RWPE2 (cell line): ENCODE measurements around the gene BAZ2B.

Experiments used
- ATAC-seq: fragments of 200-7000 bp; cut with Tn5 transposase; 3 replicates; pipeline ENCODE4 v1.9.1; 2021; ENCODE audit warnings: low read depth
- DNase-seq: peaks from one replicate; pipeline ENCODE4 v3.0.0-alpha.2; 2020; ENCODE audit warnings: low spot score
- H3K27ac ChIP-seq: fragments of 450-650 bp; 2 replicates; pipeline ENCODE4 v1.5.1; 2017; ENCODE audit warnings: mild to moderate bottlenecking; ENCODE audit not compliant: poor library complexity, severe bottlenecking
- H3K27me3 ChIP-seq: fragments of 250-450 bp; sonication (Bioruptor Pico); 2 replicates; pipeline ENCODE4 v1.5.1; 2021; ENCODE audit warnings: mild to moderate bottlenecking, moderate library complexity; ENCODE audit not compliant: insufficient read depth, poor library complexity, severe bottlenecking
- H3K36me3 ChIP-seq: fragments of 250-450 bp; sonication (Bioruptor Pico); 2 replicates; pipeline ENCODE4 v1.5.1; 2020; ENCODE audit warnings: low read depth, mild to moderate bottlenecking, moderate library complexity
- H3K4me1 ChIP-seq: fragments of 250-450 bp; sonication (Bioruptor Pico); 2 replicates; pipeline ENCODE4 v1.5.1; 2021; ENCODE audit warnings: mild to moderate bottlenecking, moderate library complexity; ENCODE audit not compliant: insufficient read depth, poor library complexity, severe bottlenecking
- H3K4me3 ChIP-seq: fragments of 250-450 bp; sonication (Bioruptor Pico); 2 replicates; pipeline ENCODE4 v1.5.1; 2021; ENCODE audit warnings: mild to moderate bottlenecking, moderate library complexity; ENCODE audit not compliant: severe bottlenecking
- H3K9me3 ChIP-seq: fragments of 250-450 bp; sonication (Bioruptor Pico); 2 replicates; pipeline ENCODE4 v1.5.1; 2021; ENCODE audit warnings: mild to moderate bottlenecking, moderate library complexity; ENCODE audit not compliant: severe bottlenecking
- TF ChIP-seq, protein P1 (sequence below): fragments of 450-650 bp; IDR thresholded peaks from one replicate; pipeline ENCODE4 v1.5.1; 2017; ENCODE audit warnings: mild to moderate bottlenecking, moderate library complexity; ENCODE audit not compliant: poor library complexity, severe bottlenecking

Gene BAZ2B

DNA sequence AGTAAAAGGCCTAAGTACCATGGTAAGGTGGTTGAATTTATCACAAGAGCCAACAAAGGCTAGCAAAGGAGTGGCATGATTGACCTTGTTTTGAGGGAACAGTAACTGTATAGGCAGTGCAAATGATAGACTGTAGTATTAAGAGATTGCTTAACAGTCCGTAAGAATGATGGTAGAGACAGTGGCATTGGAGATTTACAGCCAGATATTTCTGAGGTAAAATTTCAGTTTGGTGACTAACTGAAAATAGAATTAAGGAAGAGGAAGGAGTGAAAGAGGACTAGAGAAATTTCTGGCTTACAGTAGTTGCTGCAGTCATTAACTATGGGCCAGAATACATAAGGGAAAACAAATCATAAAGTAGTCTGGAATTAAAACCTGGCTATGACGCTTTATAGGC, 4.4 kb upstream of the BAZ2B start:
- Histone ChIP-seq H3K27me3 (no peaks in the 10 kb centered on the region), H3K9me3 (no peaks in the 10 kb centered on the region), H3K27ac (no peak overlapping the region), H3K4me1 (peaks cover 14% of the 10 kb centered on the region), H3K4me3 (no peak overlapping the region), H3K36me3 (no peaks in the 10 kb centered on the region)
- DNase-seq, result no peak
- no peak for ATAC-seq
- TF ChIP-seq, protein P1, sequence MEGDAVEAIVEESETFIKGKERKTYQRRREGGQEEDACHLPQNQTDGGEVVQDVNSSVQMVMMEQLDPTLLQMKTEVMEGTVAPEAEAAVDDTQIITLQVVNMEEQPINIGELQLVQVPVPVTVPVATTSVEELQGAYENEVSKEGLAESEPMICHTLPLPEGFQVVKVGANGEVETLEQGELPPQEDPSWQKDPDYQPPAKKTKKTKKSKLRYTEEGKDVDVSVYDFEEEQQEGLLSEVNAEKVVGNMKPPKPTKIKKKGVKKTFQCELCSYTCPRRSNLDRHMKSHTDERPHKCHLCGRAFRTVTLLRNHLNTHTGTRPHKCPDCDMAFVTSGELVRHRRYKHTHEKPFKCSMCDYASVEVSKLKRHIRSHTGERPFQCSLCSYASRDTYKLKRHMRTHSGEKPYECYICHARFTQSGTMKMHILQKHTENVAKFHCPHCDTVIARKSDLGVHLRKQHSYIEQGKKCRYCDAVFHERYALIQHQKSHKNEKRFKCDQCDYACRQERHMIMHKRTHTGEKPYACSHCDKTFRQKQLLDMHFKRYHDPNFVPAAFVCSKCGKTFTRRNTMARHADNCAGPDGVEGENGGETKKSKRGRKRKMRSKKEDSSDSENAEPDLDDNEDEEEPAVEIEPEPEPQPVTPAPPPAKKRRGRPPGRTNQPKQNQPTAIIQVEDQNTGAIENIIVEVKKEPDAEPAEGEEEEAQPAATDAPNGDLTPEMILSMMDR, result no peak

GRCh38 chr2:159617646-159618045, 1.3 kb upstream of the BAZ2B start:
- no peak overlapping the region for H3K4me3 ChIP-seq
- no peaks in the 10 kb centered on the region for H3K27me3 ChIP-seq
- DNase-seq (no peak), ATAC-seq (no peak)
- no peaks in the 10 kb centered on the region for H3K36me3 ChIP-seq
- H3K27ac ChIP-seq, result peak overlapping the region; percentile 96
- TF ChIP-seq, protein P1, result no peak
- H3K4me1 ChIP-seq, result peaks cover 21% of the 10 kb centered on the region
- H3K9me3 ChIP-seq, result no peaks in the 10 kb centered on the region

- no peak for DNase-seq
Measured at GRCh38 chr2:159617100-159617499, 752 bp upstream of the BAZ2B start.

DNA sequence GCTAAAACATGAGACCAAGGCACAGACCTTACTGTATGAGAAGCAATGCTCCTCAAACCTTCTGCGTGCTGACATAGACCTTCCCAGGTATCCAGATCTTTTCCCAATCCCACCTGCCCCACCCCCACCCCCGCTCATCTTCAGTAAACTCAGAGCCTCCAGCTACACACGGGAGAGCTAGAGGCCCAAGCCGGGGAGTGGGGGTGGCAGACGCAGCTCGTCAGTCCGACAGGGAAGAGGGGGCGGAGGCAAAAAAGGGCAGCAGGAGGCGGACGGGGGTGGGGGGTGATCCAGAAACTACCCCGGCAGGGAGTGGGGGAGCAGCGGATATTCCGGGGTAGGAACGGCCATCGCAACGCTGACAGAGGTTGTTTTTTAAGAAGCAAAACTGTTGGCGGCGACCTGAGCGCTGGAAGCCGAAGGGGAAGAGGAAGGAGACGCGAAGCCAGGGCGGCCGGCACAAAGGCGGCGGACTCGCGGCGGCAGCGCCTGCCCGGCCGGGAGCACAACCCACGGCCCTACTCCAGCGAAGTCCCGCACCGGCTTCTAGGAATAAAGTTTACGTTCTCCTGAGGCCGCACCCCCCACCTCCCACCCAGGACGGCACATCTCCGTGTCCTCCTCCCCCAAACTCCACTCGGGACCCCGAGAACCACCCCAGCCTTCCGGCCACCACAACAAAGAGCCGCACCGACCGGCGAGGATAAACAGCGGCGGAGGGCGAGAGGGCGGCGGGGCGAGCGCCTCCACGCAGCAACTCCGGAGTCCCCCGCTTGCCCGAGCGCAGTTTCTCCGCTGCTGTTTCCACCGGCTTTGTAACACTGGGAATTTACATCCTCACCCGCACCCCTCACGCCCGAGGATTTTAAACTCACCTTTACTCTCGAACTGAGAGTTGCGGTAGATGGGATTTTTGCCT, 722 bp downstream of the BAZ2B start:
- H3K4me3 ChIP-seq, result peak overlapping the region; percentile 55
- no peaks in the 10 kb centered on the region for H3K27me3 ChIP-seq
- H3K36me3 ChIP-seq, result no peaks in the 10 kb centered on the region
- peak overlapping the region; percentile 96 for H3K27ac ChIP-seq
- ATAC-seq, result peak; percentile 82
- TF ChIP-seq, protein P1, result no peak
- no peaks in the 10 kb centered on the region for H3K9me3 ChIP-seq
- H3K4me1 ChIP-seq, result peaks cover 41% of the 10 kb centered on the region
- peak; percentile 93 for DNase-seq

More at GRCh38 chr2:159617100-159617499, 752 bp upstream of the BAZ2B start:
- Histone ChIP-seq H3K27me3 (no peaks in the 10 kb centered on the region), H3K4me1 (peaks cover 27% of the 10 kb centered on the region), H3K27ac (peak overlapping the region; percentile 96), H3K4me3 (peak overlapping the region; percentile 55), H3K9me3 (no peaks in the 10 kb centered on the region), H3K36me3 (no peaks in the 10 kb centered on the region)
- ATAC-seq, result no peak
- TF ChIP-seq, protein P1, result no peak
